Measurements from ENCODE around the gene FAM222A. TPM values are rescaled to one million over a fixed set of nuclear protein-coding genes. Genes with fewer than 3 reads are reported as not detected.
A peak's percentile ranks its signal among the peaks of the same experiment; 100 is the strongest.

Gene FAM222A
- total and polyA plus RNA-seq, 7 donors, result 1.1 to 3.3 (median 2.1) TPM

DNA sequence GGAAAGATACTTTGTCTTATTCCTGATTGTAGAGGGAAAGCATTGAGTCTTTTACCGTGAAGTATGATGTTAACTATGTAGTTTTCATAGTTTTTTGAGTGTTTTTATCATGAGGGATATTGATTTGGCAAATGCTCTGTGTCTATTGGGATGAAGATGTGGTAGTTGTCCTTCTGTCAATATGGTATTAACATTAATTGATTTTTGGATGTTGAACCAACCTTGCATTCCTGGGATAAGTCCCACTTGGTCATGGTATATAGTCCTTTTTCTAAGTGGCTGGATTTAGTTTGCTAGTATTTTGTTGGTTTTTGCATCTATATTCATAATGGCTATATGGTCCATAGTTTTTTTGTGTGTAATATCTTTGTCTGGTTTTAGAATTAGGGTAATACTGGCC, 42.8 kb downstream of the FAM222A start:
- intact Hi-C loops (cut with DNase I), result no loop called here
- no peaks in the 10 kb centered on the region for H3K9me3 ChIP-seq
- H3K27ac ChIP-seq, result no peak overlapping the region
- no peaks in the 10 kb centered on the region for H3K27me3 ChIP-seq
- TF ChIP-seq EP300 (IDR thresholded peaks at IDR 0.05) (no peak), POLR2AphosphoS5 (IDR thresholded peaks at IDR 0.05) (no peak), POLR2A (IDR thresholded peaks at IDR 0.05) (no peak)
- WGBS, 2 donors, result 95 to 96% methylated on average over 1 of the region's 1 CpG
- peaks cover 0 to 20% (median 20%) of the 10 kb centered on the region in 4 donors for H3K4me1 ChIP-seq
- H3K36me3 ChIP-seq, result no peaks in the 10 kb centered on the region
- DNase-seq, result no peak
- H3K4me3 ChIP-seq, result no peak overlapping the region

DNA sequence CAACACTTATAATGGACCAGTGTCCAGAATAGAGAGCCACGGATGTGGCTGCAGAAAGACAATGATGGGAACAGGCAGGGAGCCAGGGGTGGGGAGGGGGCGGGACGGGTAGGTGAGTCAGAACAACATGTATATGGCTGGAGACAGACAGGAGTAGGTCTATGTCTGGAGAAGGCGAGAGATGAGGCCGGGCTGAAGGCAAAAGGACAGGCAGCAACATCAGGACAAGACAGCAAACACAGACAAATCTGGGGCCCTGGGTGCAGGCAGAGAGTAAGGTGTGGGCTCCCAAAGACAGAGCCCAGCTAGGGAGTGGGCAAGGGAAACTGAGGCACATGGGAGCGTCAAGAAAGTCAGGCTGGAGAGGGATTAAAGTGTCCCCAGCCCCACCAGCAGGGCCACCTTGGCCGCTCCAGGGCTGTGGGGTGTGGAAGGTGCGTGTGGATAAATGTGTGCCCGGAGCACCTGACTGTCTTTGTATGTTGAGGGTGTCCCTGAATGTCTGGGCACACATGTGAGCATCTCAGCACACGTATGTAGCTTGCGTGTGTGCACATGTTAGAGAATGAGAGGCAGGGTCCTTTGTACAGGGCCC, 44.1 kb downstream of the FAM222A start:
- DNase-seq, result peak; percentile 44
- peaks cover 0 to 20% (median 20%) of the 10 kb centered on the region in 4 donors for H3K4me1 ChIP-seq
- intact Hi-C loops (cut with DNase I), result no loop called here
- TF ChIP-seq CTCF (IDR thresholded peaks at IDR 0.05), result no peak
- no peak for TF ChIP-seq POLR2AphosphoS5 (IDR thresholded peaks at IDR 0.05)
- no peak for TF ChIP-seq EP300 (IDR thresholded peaks at IDR 0.05)
- no peak for TF ChIP-seq POLR2A (IDR thresholded peaks at IDR 0.05)
- H3K36me3 ChIP-seq, result no peaks in the 10 kb centered on the region
- H3K27me3 ChIP-seq, result no peaks in the 10 kb centered on the region
- H3K27ac ChIP-seq, result no peak overlapping the region
- no peaks in the 10 kb centered on the region for H3K9me3 ChIP-seq
- H3K4me3 ChIP-seq, result no peak overlapping the region
- WGBS, 2 donors, result 84 to 91% methylated on average over 11 of the region's 11 CpGs

DNA sequence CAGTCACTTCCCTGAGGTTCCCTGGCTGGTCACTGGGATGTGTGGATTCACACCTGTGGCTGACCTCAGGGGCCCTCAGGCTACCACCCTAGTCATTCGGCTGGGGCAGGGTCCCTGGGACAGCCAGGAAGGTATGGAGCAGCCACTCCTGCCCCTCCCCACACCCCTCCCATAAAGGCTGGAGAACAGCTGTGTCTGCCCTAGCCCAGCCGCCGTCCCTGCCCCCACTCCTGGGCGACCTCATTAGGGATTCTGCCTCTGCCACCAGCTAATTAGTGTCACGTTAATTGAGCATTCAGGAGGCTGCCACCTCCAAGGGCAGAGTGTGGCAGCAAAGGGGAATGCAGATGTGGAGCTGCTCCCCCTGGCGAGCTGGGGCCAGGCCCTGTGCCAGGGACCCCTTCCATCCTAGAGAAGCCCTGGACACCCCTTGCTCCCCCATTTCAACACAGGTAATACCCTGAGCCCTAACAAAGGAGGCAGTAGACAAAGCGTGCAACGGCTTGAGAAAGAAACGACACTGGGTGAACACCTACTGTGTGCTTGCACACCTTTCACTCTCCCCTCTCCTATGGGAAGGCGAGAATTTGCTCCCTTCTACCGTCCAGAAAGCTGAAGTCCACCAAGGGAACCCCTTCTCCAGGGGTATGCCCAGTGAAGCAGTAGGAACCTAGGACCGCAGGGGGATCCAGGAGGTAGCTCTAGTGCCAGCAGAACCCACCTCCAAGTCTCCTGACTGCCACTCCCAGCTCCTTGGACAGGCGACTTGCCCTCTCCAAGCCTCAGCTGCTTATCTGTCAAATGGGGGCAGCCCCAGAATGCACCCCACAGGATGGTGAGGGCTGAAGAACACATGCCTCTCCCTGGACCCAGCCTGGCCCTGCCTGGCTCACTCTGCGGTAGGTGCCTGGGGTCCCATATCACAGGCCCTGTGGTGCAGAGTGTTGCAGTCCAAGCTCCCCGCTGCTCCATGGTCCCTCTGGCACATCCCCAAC, 45.1 kb downstream of the FAM222A start:
- Histone ChIP-seq H3K4me1 (peaks cover 0 to 20% (median 20%) of the 10 kb centered on the region in 4 donors), H3K4me3 (no peak overlapping the region), H3K9me3 (no peaks in the 10 kb centered on the region), H3K36me3 (no peaks in the 10 kb centered on the region), H3K27ac (no peak overlapping the region), H3K27me3 (no peaks in the 10 kb centered on the region)
- intact Hi-C loops (cut with DNase I), result no loop called here
- TF ChIP-seq EP300 (IDR thresholded peaks at IDR 0.05) (no peak), POLR2AphosphoS5 (IDR thresholded peaks at IDR 0.05) (no peak), POLR2A (IDR thresholded peaks at IDR 0.05) (no peak), CTCF (IDR thresholded peaks at IDR 0.05) (no peak)
- peak; percentile 50 for DNase-seq
- WGBS, 2 donors, result 81 to 88% methylated on average over 15 of the region's 15 CpGs

DNA sequence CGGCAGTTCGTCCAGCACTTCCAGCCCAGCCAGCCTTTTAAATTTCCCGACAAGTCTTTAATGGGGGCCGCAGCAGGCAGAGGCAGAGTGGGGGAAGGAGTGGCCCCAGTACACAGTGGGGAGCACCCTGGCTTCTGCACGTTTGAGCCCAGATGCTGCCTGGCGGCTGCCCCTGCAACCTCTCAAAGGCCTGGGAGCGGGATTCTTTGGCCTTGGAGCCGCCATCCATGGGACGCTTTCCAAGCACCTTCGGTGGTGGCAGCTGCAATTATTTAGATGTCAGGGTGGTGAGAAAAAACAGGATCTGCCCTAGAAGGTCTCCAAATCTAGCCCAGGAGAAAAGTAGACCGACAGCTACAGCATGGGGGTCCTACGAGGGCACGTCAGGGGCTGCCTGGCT, 46.0 kb downstream of the FAM222A start:
- TF ChIP-seq CTCF (IDR thresholded peaks at IDR 0.05) (no peak), POLR2AphosphoS5 (IDR thresholded peaks at IDR 0.05) (peak in 2 of 4 donors; percentile 54 to 71), POLR2A (IDR thresholded peaks at IDR 0.05) (no peak)
- no peaks in the 10 kb centered on the region for H3K9me3 ChIP-seq
- H3K4me1 ChIP-seq, result peaks cover 0 to 20% (median 20%) of the 10 kb centered on the region in 4 donors
- 85 to 91% methylated on average over 13 of the region's 13 CpGs for WGBS, 2 donors
- DNase-seq, result peak; percentile 62
- no peak overlapping the region for H3K4me3 ChIP-seq
- no peaks in the 10 kb centered on the region for H3K27me3 ChIP-seq
- intact Hi-C loops (cut with DNase I), result no loop called here
- H3K36me3 ChIP-seq, result no peaks in the 10 kb centered on the region
- H3K27ac ChIP-seq, result no peak overlapping the region
